Neural progenitor cell (in vitro differentiated cells): ENCODE data around the gene STOML1.

Experiments
- EZH2phosphoT487 ChIP-seq: fragments of 200-600 bp; sonication (generic); IDR thresholded peaks from 2 replicates; pipeline ENCODE4 v1.6.1; 2017; ENCODE audit warnings: antibody characterized with exemption
- TF ChIP-seq, protein P1 (sequence below): fragments of 200-600 bp; sonication (generic); IDR thresholded peaks from 2 replicates; pipeline ENCODE4 v1.5.1; 2017; ENCODE audit warnings: antibody characterized with exemption, mild to moderate bottlenecking

DNA sequence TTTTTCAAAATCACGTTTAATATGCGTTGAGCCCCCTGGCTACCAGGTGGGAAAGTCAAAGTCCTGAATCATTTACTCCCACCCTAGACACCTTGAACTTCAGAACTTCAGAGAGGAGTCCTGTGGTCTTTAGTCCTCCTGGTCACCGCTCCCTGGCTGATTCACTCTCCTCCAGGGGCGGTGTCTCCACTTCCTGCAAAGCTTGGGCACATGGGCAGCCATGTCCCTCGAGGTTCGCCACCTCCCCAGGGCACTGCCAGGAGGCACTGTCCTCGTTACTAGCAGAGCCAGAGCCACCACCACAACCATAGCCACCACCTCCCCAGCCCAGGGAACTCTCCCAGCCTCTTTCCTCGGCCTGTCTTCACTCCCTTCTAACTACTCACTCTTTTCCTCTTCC lies 34.8 kb downstream of the STOML1 start:
- TF ChIP-seq, protein P1, sequence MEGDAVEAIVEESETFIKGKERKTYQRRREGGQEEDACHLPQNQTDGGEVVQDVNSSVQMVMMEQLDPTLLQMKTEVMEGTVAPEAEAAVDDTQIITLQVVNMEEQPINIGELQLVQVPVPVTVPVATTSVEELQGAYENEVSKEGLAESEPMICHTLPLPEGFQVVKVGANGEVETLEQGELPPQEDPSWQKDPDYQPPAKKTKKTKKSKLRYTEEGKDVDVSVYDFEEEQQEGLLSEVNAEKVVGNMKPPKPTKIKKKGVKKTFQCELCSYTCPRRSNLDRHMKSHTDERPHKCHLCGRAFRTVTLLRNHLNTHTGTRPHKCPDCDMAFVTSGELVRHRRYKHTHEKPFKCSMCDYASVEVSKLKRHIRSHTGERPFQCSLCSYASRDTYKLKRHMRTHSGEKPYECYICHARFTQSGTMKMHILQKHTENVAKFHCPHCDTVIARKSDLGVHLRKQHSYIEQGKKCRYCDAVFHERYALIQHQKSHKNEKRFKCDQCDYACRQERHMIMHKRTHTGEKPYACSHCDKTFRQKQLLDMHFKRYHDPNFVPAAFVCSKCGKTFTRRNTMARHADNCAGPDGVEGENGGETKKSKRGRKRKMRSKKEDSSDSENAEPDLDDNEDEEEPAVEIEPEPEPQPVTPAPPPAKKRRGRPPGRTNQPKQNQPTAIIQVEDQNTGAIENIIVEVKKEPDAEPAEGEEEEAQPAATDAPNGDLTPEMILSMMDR: no peak
- no peak for TF ChIP-seq EZH2phosphoT487
